Esophagus muscularis mucosa (tissue), 4 donors: ENCODE data around the gene PLAAT1.

Experiments used
- CTCF ChIP-seq, 3 experiments: fragments of 200-600 bp in 2 of 3; fragments of 450-650 bp in 1 of 3; sonication (generic) in 2 of 3; IDR thresholded peaks; one replicate each; pipeline ENCODE4 v1.5.1; 2017 to 2019; ENCODE audit warnings: antibody characterized with exemption in 3 of 3, mild to moderate bottlenecking in 2 of 3, moderate library complexity in 1 of 3
- EP300 ChIP-seq: sonication (generic); formaldehyde crosslinking; IDR thresholded peaks from one replicate; pipeline ENCODE4 v1.6.1; 2017; ENCODE audit warnings: antibody characterized with exemption
- POLR2A ChIP-seq: fragments of 450-650 bp; IDR thresholded peaks from one replicate; pipeline ENCODE4 v1.6.1; 2017; ENCODE audit warnings: antibody characterized with exemption, moderate library complexity, mild to moderate bottlenecking, low read depth
- POLR2AphosphoS5 ChIP-seq, 2 donors: sonication (generic); formaldehyde crosslinking; IDR thresholded peaks; one replicate each; pipeline ENCODE4 v1.6.1; 2017; ENCODE audit warnings: antibody characterized with exemption in 2 of 2

GRCh38 chr3:193228206-193228605 is 12.8 kb upstream of the PLAAT1 start:
- TF ChIP-seq CTCF (IDR thresholded peaks at IDR 0.05) = no peak
- no peak for TF ChIP-seq POLR2A
- TF ChIP-seq POLR2AphosphoS5 (IDR thresholded peaks at IDR 0.05) = no peak
- no peak for TF ChIP-seq EP300
